ENCODE results near the gene FSTL4. TPM values are rescaled to one million over a fixed set of nuclear protein-coding genes. Genes with fewer than 3 reads are reported as not detected.

Gene FSTL4
- total RNA-seq, 4 donors from 2014 or later = 0.18 to 0.27 (median 0.20) TPM; not detected in 1

DNA sequence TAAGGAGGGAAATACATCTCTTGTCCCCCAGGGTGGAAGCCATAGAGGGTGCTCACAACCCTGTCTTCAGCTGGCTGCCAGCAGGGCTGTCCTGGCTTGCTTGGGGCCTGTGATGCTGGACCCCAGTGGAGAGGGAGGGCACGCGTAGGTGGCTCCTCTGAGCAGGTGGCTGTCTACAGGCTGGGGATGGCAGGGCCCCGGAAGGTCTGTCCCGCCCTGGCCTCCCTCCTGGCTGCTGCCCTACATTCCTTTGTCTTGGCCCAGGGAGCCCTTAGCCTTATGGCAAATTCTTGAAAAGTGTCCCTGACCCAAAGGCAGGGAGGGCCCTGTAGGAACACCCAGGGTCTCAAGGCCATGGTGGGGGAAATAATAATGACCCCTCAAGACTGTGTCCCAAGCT lies 336.2 kb downstream of the FSTL4 start:
- Histone ChIP-seq H3K27me3 (no peaks in the 10 kb centered on the region), H3K4me1 (peaks cover 24 to 36% of the 10 kb centered on the region in 2 donors), H3K27ac (peak overlapping the region; percentile 62 to 83 (median 77)), H3K4me3 (no peak overlapping the region), H3K36me3 (no peaks in the 10 kb centered on the region), H3K9me3 (no peaks in the 10 kb centered on the region)
- no peak for ATAC-seq
- TF ChIP-seq POLR2A (IDR thresholded peaks at IDR 0.05) = no peak
- TF ChIP-seq, protein P1, sequence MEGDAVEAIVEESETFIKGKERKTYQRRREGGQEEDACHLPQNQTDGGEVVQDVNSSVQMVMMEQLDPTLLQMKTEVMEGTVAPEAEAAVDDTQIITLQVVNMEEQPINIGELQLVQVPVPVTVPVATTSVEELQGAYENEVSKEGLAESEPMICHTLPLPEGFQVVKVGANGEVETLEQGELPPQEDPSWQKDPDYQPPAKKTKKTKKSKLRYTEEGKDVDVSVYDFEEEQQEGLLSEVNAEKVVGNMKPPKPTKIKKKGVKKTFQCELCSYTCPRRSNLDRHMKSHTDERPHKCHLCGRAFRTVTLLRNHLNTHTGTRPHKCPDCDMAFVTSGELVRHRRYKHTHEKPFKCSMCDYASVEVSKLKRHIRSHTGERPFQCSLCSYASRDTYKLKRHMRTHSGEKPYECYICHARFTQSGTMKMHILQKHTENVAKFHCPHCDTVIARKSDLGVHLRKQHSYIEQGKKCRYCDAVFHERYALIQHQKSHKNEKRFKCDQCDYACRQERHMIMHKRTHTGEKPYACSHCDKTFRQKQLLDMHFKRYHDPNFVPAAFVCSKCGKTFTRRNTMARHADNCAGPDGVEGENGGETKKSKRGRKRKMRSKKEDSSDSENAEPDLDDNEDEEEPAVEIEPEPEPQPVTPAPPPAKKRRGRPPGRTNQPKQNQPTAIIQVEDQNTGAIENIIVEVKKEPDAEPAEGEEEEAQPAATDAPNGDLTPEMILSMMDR (IDR thresholded peaks at IDR 0.05 in 4 of 5, conservative IDR thresholded peaks at IDR 0.05 in 1 of 5) = no peak
- DNase-seq = peak in 1 of 2 donors; percentile 55
- in situ Hi-C loops (cut with MboI; ENCODE audit: low sequenced_read_pairs in 4 of 4) = no loop called here
- intact Hi-C loops (cut with DNase I; ENCODE audit: low total_unique reads) = no loop called here

DNA sequence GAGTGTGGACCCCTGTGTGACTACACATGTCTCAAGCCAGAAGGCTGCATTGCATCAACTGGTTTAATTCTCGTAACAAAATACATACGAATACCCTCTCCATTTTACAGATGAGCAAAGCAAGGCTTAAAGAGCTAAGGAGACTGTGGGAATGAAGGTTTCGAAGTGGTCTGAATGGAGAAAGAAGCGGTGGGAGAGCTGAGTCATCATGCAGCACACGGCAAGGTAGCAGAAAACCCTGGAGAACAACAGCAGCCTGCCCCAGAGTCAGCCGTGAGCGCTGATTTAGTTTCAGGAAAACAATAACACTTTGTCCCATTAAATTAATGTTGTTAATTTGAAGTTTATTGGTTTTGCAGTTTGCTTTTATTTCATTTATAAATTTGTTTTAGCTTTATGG lies 336.7 kb downstream of the FSTL4 start:
- Histone ChIP-seq H3K27ac (peak overlapping the region; percentile 62 to 83 (median 77)), H3K4me3 (no peak overlapping the region), H3K4me1 (peaks cover 24 to 36% of the 10 kb centered on the region in 2 donors), H3K27me3 (no peaks in the 10 kb centered on the region), H3K36me3 (no peaks in the 10 kb centered on the region), H3K9me3 (no peaks in the 10 kb centered on the region)
- in situ Hi-C loops (cut with MboI; ENCODE audit: low sequenced_read_pairs in 4 of 4) = no loop called here
- no peak for DNase-seq
- intact Hi-C loops (cut with DNase I; ENCODE audit: low total_unique reads) = no loop called here
- ATAC-seq = no peak
- TF ChIP-seq, protein P1 (IDR thresholded peaks at IDR 0.05 in 4 of 5, conservative IDR thresholded peaks at IDR 0.05 in 1 of 5) = no peak
- TF ChIP-seq POLR2A (IDR thresholded peaks at IDR 0.05) = no peak

DNA sequence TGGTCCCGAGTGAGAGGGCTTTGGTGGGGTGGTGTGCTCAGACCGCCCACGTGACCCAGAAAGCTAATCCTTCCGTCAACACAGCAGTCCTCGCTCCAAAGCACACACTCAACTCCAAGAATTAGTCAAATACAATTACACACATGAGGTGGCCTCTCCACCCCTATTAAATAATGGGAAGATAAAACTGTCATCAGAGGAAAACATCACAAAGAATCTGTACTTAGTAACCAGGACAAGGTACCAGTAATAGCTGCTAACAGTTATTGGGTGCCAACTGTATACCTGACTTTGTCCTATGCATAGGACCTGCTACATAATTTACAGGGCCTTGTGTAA lies 337.8 kb downstream of the FSTL4 start:
- peak overlapping the region; percentile 75 to 83 (median 81) for H3K27ac ChIP-seq
- no peaks in the 10 kb centered on the region for H3K27me3 ChIP-seq
- no peak overlapping the region for H3K4me3 ChIP-seq
- TF ChIP-seq POLR2A (IDR thresholded peaks at IDR 0.05) = no peak
- TF ChIP-seq, protein P1 (IDR thresholded peaks at IDR 0.05 in 4 of 5, conservative IDR thresholded peaks at IDR 0.05 in 1 of 5) = no peak
- DNase-seq = peak in 1 of 2 donors; percentile 69
- no peaks in the 10 kb centered on the region for H3K36me3 ChIP-seq
- in situ Hi-C loops (cut with MboI; ENCODE audit: low sequenced_read_pairs in 4 of 4) = no loop called here
- peak; percentile 30 to 60 for ATAC-seq
- peaks cover 24 to 36% of the 10 kb centered on the region in 2 donors for H3K4me1 ChIP-seq
- no peaks in the 10 kb centered on the region for H3K9me3 ChIP-seq
- intact Hi-C loops (cut with DNase I; ENCODE audit: low total_unique reads) = no loop called here

DNA sequence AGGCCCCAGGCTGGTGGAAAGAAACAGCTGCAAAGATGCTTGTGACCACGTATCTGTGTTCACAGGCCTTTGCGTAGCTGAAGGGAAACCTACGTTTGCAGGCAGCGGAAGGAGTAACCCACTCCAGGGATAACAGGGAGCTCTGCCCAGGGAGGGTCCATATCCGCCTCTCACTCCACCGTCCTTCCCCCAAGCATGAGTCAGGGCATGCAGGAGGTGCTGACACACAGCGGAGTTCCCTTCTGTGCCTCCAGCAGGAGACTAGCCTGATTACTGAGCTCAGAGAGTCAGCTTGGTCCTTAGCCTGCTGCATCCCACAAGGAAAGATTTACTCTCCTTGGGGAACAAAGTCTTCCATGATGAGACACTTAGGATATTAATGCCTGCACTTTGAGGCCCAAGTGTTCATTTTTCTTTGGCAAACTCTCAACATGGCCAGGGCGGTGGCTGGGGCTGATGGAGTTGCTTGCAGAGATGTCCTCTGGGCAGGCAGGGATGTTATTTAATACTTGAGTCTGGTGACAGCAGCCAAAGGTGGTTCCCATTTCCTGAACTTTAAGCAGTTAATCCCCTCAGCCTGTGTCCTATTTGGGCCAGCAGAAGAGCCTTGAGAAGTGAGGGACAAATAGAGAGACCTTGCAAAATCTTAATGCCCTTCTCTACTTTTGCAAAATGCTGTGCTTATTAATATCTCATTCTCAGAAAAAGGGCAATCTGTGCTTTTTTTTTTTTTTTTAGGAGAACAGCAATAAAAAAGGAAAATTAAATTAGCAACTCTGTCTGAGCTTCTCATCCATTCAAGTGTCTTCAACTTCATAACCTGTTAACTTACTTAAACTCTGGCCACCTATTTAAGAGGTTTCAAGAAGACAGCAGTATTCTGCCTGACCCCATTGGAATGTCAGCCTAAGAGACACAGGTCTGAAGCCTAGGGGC lies 338.4 kb downstream of the FSTL4 start:
- intact Hi-C loops (cut with DNase I; ENCODE audit: low total_unique reads) (no loop called here), in situ Hi-C loops (cut with MboI; ENCODE audit: low sequenced_read_pairs in 4 of 4) (no loop called here)
- Histone ChIP-seq H3K27me3 (no peaks in the 10 kb centered on the region), H3K4me1 (peaks cover 24 to 36% of the 10 kb centered on the region in 2 donors), H3K9me3 (no peaks in the 10 kb centered on the region), H3K27ac (peak overlapping the region; percentile 75 to 83 (median 81)), H3K36me3 (no peaks in the 10 kb centered on the region), H3K4me3 (no peak overlapping the region)
- peak; percentile 87 to 91 for ATAC-seq
- no peak for TF ChIP-seq POLR2A (IDR thresholded peaks at IDR 0.05)
- TF ChIP-seq, protein P1 (IDR thresholded peaks at IDR 0.05 in 4 of 5, conservative IDR thresholded peaks at IDR 0.05 in 1 of 5) = no peak
- DNase-seq = peak; percentile 59 to 83

All from gastrocnemius medialis (tissue), 4 donors.